Inferior parietal cortex (tissue), 1 donor: Measurements from ENCODE around the gene OBSCN.

Source experiments
- DNase-seq: peaks from one replicate; pipeline ENCODE4 v3.0.0-alpha.2; 2016; ENCODE audit errors: extremely low spot score

Gene OBSCN

GRCh38 chr1:228207851-228208821, at the start of gene OBSCN:
Gene OBSCN (plus strand): TSS chr1:228208044. CDS start chr1:228211784, 3,740 bp downstream.
- no peak for DNase-seq

GRCh38 chr1:228158151-228159007, 49.5 kb upstream of the OBSCN start:
- DNase-seq: no peak

- no peak for DNase-seq
Measured at GRCh38 chr1:228159008-228159665, 48.7 kb upstream of the OBSCN start.

- DNase-seq: no peak
Measured at GRCh38 chr1:228160201-228160761, 47.6 kb upstream of the OBSCN start.

GRCh38 chr1:228161362-228161761, 46.5 kb upstream of the OBSCN start:
- no peak for DNase-seq

GRCh38 chr1:228161866-228162265, 46.0 kb upstream of the OBSCN start:
- DNase-seq: no peak

GRCh38 chr1:228162286-228163006, 45.4 kb upstream of the OBSCN start:
- DNase-seq: no peak

GRCh38 chr1:228163007-228163753, 44.7 kb upstream of the OBSCN start:
- no peak for DNase-seq

- DNase-seq: no peak
Measured at GRCh38 chr1:228163776-228164519, 43.9 kb upstream of the OBSCN start.

- no peak for DNase-seq
Measured at GRCh38 chr1:228164561-228165371, 43.1 kb upstream of the OBSCN start.

- DNase-seq: peak; percentile 98
Measured at GRCh38 chr1:228165372-228166169, 42.3 kb upstream of the OBSCN start, which contains the start of gene IBA57. Gene IBA57 (plus strand): TSS chr1:228165804. CDS start chr1:228165817, 13 bp downstream.

- DNase-seq: peak; percentile 59
Measured at GRCh38 chr1:228166170-228166936, 41.5 kb upstream of the OBSCN start.

- no peak for DNase-seq
Measured at GRCh38 chr1:228168563-228169270, 39.1 kb upstream of the OBSCN start.

GRCh38 chr1:228169345-228169744, 38.5 kb upstream of the OBSCN start:
- no peak for DNase-seq

- DNase-seq: no peak
Measured at GRCh38 chr1:228170666-228171065, 37.2 kb upstream of the OBSCN start.

- DNase-seq: no peak
Measured at GRCh38 chr1:228171221-228171891, 36.5 kb upstream of the OBSCN start.
